Dedifferentiated amniotic fluid mesenchymal stem cell (primary cell): ENCODE results near the gene TBK1.
"Not testable (repeated sequence)": the region's sequence is repeated elsewhere in the genome, so short reads cannot be mapped to it uniquely, and the experiment has no call there.

Experiments
- DNase-seq: peaks from one replicate; pipeline ENCODE4 v3.0.0-alpha.2; 2016; ENCODE audit errors: extremely low spot score

Gene TBK1

GRCh38 chr12:64497484-64497883 lies 45.6 kb downstream of the TBK1 start:
- no peak for DNase-seq

GRCh38 chr12:64497903-64498302 lies 46.0 kb downstream of the TBK1 start:
- DNase-seq: no peak

GRCh38 chr12:64500394-64500793 lies 48.5 kb downstream of the TBK1 start:
- DNase-seq: no peak

- no peak for DNase-seq
Measured at GRCh38 chr12:64501486-64501885, 49.6 kb downstream of the TBK1 start.

GRCh38 chr12:64506955-64507354 lies 55.0 kb downstream of the TBK1 start:
- DNase-seq: no peak

GRCh38 chr12:64510667-64511066 lies 58.7 kb downstream of the TBK1 start:
- DNase-seq: no peak

- DNase-seq: no peak
Measured at GRCh38 chr12:64518396-64518795, 66.5 kb downstream of the TBK1 start.

- DNase-seq: no peak
Measured at GRCh38 chr12:64521833-64522232, 69.9 kb downstream of the TBK1 start.

- no peak for DNase-seq
Measured at GRCh38 chr12:64522316-64522715, 70.4 kb downstream of the TBK1 start.

GRCh38 chr12:64522807-64523206 lies 70.9 kb downstream of the TBK1 start:
- no peak for DNase-seq

GRCh38 chr12:64523565-64524444 lies 71.9 kb downstream of the TBK1 start:
- DNase-seq: not testable (repeated sequence)

- no peak for DNase-seq
Measured at GRCh38 chr12:64525461-64526160, 73.7 kb downstream of the TBK1 start.

- no peak for DNase-seq
Measured at GRCh38 chr12:64526859-64527258, 74.9 kb downstream of the TBK1 start.

- no peak for DNase-seq
Measured at GRCh38 chr12:64528616-64529015, 76.7 kb downstream of the TBK1 start.

- no peak for DNase-seq
Measured at GRCh38 chr12:64530566-64530965, 78.6 kb downstream of the TBK1 start.

GRCh38 chr12:64531665-64532334 lies 79.9 kb downstream of the TBK1 start:
- no peak for DNase-seq

GRCh38 chr12:64532734-64533351 lies 80.9 kb downstream of the TBK1 start:
- DNase-seq: no peak

- no peak for DNase-seq
Measured at GRCh38 chr12:64534672-64535199, 82.8 kb downstream of the TBK1 start.

GRCh38 chr12:64538121-64538520 lies 86.2 kb downstream of the TBK1 start:
- no peak for DNase-seq

GRCh38 chr12:64542409-64543047 lies 90.6 kb downstream of the TBK1 start:
- DNase-seq: not testable (repeated sequence)

GRCh38 chr12:64544371-64545080 lies 92.6 kb downstream of the TBK1 start:
- no peak for DNase-seq
